GM21526 (cell line): ENCODE data around the gene C2orf42.
A peak's percentile ranks its signal among the peaks of the same experiment; 100 is the strongest.
"Not testable (repeated sequence)": the region's sequence is repeated elsewhere in the genome, so short reads cannot be mapped to it uniquely, and the experiment has no call there.

Experiments
- ATAC-seq: cut with Tn5 transposase; IDR thresholded peaks from one replicate; pipeline ENCODE4 v1.9.1; 2021; ENCODE audit warnings: moderate library complexity; ENCODE audit not compliant: unreplicated experiment, low FRiP score

Gene C2orf42

GRCh38 chr2:70133491-70134322, 57.1 kb downstream of the C2orf42 start:
- ATAC-seq: no peak

- ATAC-seq: no peak
These were observed 57.7 kb downstream of the C2orf42 start for GRCh38 chr2:70133127-70133452.

DNA sequence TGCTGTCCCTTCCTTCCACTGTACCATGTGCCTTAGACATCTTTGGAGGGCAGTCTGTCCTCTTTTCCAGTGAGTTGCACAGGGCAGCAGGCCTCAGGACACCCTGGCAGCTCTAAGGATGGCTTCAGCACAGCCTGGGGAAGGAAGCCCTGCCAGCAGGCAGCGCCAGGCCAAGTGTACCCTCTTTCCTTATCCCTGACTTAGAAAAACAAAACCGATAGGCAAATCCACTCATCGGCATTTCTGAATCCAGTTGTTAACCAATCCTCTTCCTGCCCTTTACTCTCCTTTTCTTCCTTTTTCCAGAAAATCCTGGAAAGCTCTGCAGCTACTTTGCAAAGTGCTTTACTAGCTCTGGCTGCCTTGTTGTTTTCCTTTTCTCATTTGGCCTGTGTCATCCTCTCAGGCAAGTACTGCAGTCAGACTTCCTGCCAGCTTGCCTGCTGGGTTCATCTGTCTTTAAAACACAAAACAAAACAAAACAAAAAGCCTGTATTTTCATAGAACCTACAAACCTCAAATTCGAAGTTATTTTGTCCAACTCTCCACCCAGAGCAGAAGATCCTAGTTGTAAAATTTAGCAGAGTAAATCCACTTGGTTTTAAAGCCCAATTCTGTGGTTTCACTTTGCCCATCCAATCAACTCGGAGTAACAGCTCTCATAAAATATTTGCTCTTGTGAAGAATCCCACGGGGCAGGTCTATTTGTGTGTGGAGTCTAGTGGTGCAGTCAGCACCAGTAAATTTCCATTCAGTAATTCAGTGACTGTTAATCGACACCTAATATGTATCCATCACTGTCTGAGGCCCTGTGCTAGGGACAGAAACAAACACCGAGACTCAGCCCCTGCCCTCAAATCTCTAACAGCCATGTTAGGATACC, 58.3 kb downstream of the C2orf42 start:
- peak; percentile 34 for ATAC-seq

GRCh38 chr2:70131344-70132143, 59.3 kb downstream of the C2orf42 start:
- ATAC-seq: not testable (repeated sequence)

DNA sequence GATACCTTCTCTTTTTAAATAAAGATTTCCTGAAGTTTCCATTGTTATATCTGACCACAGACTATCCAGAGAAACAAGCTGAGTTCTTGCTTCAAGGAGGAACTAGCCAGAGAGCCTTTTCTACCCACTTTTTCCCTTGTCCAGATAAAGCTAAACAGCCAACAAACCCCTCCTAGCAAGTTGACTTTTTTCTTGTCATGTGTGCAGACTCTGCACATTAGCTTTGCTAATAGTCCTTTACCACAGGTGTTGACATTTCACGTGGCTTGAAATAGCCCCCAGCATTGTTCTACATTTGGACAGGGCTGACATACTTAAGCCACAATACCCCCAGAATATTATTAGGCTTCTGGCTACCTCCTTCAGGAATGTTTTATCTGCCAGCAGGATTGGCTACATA, 62.8 kb downstream of the C2orf42 start:
- ATAC-seq: no peak

DNA sequence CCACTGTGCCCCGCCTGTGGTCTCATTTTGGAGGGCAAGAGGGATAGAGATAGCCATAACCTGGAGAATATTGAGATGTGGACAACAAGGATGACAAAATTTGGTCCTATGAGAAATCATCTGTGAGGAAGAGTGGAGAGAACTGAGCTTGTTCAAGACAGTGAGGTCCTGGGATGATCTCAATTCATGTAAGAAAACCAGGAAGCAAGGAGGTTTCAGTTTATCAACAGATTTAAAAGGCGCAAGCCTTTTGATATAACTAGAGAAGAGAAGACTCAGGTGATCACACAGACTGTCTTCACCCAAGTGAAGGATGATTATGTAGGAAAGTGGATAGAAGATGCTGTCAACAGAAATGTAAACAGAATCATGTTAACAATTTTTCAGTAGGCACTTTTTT, 64.4 kb downstream of the C2orf42 start:
- ATAC-seq: no peak

- ATAC-seq: no peak
These were observed 65.3 kb downstream of the C2orf42 start for GRCh38 chr2:70125498-70125898.

DNA sequence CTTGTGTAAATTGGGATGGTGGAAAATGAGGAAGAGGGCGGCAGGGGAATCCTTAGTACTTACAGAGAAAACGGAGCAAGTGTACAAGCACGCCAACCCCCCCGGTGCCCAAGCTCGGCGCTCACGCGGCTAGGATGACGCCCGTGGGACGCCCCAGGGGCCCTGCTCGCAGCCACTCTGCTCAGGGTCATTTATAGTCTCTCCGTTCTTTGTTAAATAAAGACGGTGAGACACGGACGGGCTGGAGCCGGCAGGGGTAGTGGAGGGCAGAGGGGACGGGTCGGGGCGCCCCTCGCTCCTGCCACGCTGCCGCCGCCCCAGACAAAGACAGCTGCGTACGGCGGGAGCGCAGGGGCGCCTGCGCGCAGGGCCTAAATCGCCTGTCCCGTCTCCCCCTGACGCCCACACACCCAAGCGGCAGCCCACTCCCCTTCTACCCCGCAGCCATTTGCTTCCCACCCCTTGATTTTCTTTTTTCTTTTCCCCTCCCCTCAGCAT, 65.8 kb downstream of the C2orf42 start:
- ATAC-seq: no peak

GRCh38 chr2:70123829-70124116, 67.0 kb downstream of the C2orf42 start:
- no peak for ATAC-seq

DNA sequence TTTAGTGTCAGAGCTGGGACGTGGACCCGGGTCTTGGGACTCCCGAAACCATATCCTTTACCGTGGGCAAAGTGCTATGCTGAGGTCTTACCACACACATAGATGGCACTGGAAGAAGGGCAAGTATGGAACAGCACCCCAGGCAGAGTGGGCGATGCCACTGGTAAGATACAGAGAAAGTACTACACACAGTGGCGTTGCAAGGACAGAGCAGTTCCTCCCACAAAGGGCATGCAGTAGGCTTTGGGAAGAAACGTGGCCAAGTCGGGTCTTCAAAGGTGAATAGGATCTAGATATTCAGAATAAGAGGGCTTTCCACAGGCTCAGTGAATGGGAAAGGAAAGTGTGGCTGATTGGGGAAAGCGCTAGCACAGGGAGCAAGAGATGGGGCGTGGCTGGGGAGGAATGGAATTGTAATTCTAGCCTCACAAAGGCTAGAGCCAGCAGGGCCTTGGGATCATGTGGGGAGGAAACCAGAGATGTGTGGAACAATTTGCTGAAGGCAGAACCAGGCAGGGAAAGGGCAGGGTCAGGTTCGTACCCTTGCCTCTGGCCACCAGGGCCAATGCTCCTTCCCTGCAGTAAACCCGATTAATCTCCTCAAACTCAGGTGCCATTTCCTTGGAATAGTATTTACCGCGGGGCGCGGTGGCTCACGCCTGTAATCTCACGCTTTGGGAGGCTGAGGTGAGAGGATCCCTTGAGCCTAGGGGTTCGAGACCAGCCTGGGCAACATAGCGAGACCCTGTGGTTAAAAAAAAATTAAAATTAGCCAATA, 67.6 kb downstream of the C2orf42 start:
- no peak for ATAC-seq

GRCh38 chr2:70122470-70122869, 68.3 kb downstream of the C2orf42 start:
- ATAC-seq: no peak

GRCh38 chr2:70121627-70122372, 69.0 kb downstream of the C2orf42 start:
- no peak for ATAC-seq

GRCh38 chr2:70118798-70119454, 71.9 kb downstream of the C2orf42 start:
- ATAC-seq: no peak

DNA sequence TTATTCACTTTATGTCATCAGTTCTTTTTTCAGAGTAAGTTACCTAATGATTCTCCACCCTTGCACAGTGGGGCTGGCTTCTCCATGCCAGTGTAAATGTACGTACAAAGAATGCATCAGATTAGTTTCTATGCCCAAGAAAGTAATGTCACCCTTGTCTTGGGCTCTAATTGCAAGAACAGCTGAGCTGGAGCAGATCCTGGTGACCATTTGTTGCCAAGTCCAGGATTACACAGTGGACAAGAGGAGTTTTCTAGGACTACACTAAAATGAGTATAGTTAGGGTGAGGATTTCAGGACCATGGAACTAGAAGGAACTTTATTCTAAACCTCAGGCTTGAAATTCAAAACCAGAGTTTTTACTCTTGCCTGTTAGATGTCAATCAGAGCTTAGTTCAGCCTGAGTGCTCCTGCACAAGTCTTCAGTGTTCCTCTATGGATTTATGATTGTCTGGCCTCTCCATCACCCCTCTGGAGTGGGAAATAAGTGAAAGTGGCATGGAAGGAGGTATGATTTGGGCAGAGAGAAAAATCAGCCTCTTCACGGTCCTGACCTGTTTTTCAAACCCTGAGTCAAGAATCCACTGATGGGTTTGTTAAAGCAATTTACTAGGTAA, 73.8 kb downstream of the C2orf42 start:
- ATAC-seq: no peak

DNA sequence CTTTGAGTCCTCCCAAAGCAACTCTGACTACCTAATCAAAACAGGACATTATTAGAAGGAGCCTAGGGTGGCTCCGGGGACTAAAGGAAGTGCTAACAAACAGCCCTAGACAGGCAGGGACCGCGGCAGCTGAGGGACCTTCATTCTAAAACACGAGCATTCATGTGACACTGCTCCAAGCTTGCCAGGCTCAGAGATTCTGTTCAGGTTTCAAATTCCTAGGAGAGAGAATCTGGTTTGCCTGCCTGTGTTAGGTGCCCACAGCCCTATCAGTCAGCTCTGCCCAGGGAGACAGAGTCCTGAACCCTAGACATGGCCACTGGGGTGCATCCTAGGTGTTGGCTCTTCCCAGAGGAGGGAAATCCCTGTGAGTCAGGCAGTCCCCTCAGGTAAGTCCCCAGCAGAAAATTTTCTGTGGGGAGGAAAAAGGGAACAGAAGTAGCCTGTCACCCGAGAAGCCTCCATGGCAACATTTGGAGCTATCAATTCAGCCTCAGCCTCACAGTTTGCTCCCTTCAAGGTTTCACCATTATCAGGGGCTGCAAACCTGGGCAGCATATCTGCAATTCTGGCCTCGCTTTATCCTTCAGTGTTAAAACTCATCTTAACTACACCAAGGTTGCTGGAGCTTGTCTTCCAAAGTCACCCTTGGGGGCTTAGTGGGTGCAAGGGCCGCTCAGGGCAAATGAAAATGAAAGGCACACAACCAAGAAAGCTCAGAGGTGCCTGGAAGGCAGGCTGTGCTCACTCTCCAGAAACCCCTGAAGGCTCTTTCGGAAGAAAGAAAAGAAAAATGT, 75.0 kb downstream of the C2orf42 start:
- no peak for ATAC-seq

DNA sequence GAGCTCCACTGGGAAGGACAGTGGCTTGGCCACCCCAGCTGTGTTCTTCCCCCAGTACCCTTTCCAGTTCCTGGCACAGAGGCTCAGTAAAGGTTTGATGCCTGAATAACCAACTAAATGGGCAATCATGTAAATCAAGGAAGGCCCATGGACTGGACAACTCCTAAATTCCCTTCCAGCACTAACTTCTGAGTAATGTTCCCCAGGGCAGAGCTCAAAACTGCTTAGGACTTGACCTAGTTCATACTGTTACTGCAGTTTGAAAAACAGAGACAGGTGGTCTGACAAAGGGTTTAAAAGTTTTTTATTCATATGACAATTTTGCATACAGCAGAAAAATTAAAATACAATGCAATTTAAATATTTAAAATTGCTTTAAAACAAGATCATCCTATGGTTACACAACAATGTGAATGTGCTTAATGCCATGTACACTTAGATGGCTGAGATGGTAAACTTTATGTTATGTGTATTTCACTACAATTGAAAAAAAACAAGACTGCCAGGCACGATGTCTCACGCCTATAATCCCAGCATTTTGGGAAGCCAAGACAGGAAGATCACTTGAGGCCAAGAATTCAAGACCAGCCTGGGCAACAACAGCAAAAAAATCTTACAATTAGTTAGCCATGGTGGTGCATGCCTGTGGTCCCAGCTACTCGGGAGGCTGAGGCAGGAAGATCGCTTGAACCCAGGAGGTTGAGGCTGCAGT, 77.3 kb downstream of the C2orf42 start:
- ATAC-seq: no peak
